ENCODE measurements around the gene CNTN1. TPM values are rescaled to one million over a fixed set of nuclear protein-coding genes. Genes with fewer than 3 reads are reported as not detected.

CNTN1 gene
- total and polyA plus RNA-seq, 10 of the 15 experiments (the other 5 are each of a cell fraction or from before 2014, with no cell fraction given), result 0.06 to 0.14 TPM; not detected in 8

- Histone ChIP-seq H3K4me1 (ENCODE audit: control insufficient read depth, insufficient read depth, low read length) (no peaks in the 10 kb centered on the region), H2AFZ (ENCODE audit: control insufficient read depth, low read depth, low read length) (no peak overlapping the region), H3K27ac (ENCODE audit: control insufficient read depth, insufficient read depth) (no peak overlapping the region), H3K79me2 (ENCODE audit: control insufficient read depth, insufficient read depth, low read length) (no peaks in the 10 kb centered on the region), H3K4me3 (no peak overlapping the region), H3K4me2 (ENCODE audit: control insufficient read depth, insufficient read depth) (no peak overlapping the region), H3K9ac (ENCODE audit: control insufficient read depth, insufficient read depth, low read length) (no peak overlapping the region), H3K36me3 (ENCODE audit: control insufficient read depth in 2 of 2, insufficient read depth in 2 of 2, low read length in 1 of 2) (no peaks in the 10 kb centered on the region), H4K20me1 (ENCODE audit: control insufficient read depth, insufficient read depth) (no peaks in the 10 kb centered on the region), H3K27me3 (replicated peaks in 1 of 2; ENCODE audit: control insufficient read depth in 2 of 2, insufficient read depth in 2 of 2, low read length in 1 of 2) (no peaks in the 10 kb centered on the region; a peak in 1 of 4 replicates), H3K9me3 (replicated peaks; ENCODE audit: control insufficient read depth, insufficient read depth, low read length) (no peaks in the 10 kb centered on the region)
- FAIRE-seq, result no peak
- RAD21 ChIA-PET (ENCODE audit: unreplicated experiment), result no interaction called here
- TF ChIP-seq BRCA1 (IDR thresholded peaks at IDR 0.05; ENCODE audit: low read depth, low read length) (no peak), IRF5 (IDR thresholded peaks at IDR 0.05; ENCODE audit: borderline replicate concordance) (no peak), CUX1 (IDR thresholded peaks at IDR 0.05; ENCODE audit: insufficient replicate concordance, low read depth, low read length) (no peak), LARP7 (IDR thresholded peaks at IDR 0.05) (no peak), ATF2 (IDR thresholded peaks at IDR 0.05; ENCODE audit: low read length) (no peak), PKNOX1 (IDR thresholded peaks at IDR 0.05) (no peak), IKZF2 (IDR thresholded peaks at IDR 0.05) (no peak)
- WGBS (ENCODE audit: insufficient coverage, insufficient replicate concordance, low lambda C conversion rate, missing lambda C conversion rate), result 38% methylated on average over 4 of the region's 4 CpGs
- intact Hi-C loops (cut with micrococcal nuclease; ENCODE audit: unreplicated experiment) (no loop called here), in situ Hi-C loops (cut with MboI) (no loop called here)
- no peak for DNase-seq (ENCODE audit: low read depth, low spot score)
- no TSS peak for BruUV-seq (replicated peaks)
- CTCF ChIA-PET, result no interaction called here
- POLR2A ChIA-PET, result no interaction called here
- SMC1A ChIA-PET (ENCODE audit: uncharacterized antibody, unreplicated experiment), result no interaction called here
- ATAC-seq, result no peak
Measured at GRCh38 chr12:40662366-40662765, 29.9 kb upstream of the CNTN1 start.
